Lung (tissue), 12 donors: ENCODE data around the gene GTF3A. TPM values are rescaled to one million over a fixed set of nuclear protein-coding genes. Genes with fewer than 3 reads are reported as not detected.

ENCODE experiments used
- ATAC-seq: fragments of 200-7000 bp; cut with Tn5 transposase; one replicate; pipeline ENCODE4 v1.9.1; 2020; ENCODE audit warnings: moderate number of reproducible peaks; ENCODE audit not compliant: insufficient read depth, low FRiP score
- DNase-seq, 3 donors: peaks; one replicate each; pipeline ENCODE4 v3.0.0-alpha.2; 2013 to 2017
- H3K27ac ChIP-seq, 2 donors: one replicate each; pipeline ENCODE4 v1.5.1; 2013; ENCODE audit warnings: mild to moderate bottlenecking in 2 of 2, moderate library complexity in 2 of 2, control low read depth in 1 of 2, inconsistent platforms in 1 of 2, low read depth in 1 of 2, low read length in 1 of 2
- H3K27me3 ChIP-seq, 3 donors: one replicate each; pipeline ENCODE4 v1.5.1; 2013; ENCODE audit warnings: low read length in 2 of 3; ENCODE audit not compliant: control insufficient read depth in 3 of 3, insufficient read depth in 3 of 3
- H3K36me3 ChIP-seq, 4 donors: one replicate each; pipeline ENCODE4 v1.5.1; 2013; ENCODE audit warnings: low read length in 4 of 4, mild to moderate bottlenecking in 1 of 4, moderate library complexity in 1 of 4; ENCODE audit not compliant: control insufficient read depth in 4 of 4, insufficient read depth in 4 of 4
- H3K4me1 ChIP-seq, 5 donors: one replicate each; pipeline ENCODE4 v1.5.1; 2013; ENCODE audit warnings: low read length in 5 of 5, mild to moderate bottlenecking in 2 of 5, moderate library complexity in 1 of 5; ENCODE audit not compliant: control insufficient read depth in 5 of 5, insufficient read depth in 5 of 5
- H3K4me3 ChIP-seq: one replicate; pipeline ENCODE4 v1.5.1; 2013; ENCODE audit warnings: mild to moderate bottlenecking, control low read depth, moderate library complexity
- H3K9ac ChIP-seq, 2 donors: one replicate each; pipeline ENCODE4 v1.5.1; 2013; ENCODE audit warnings: low read length in 2 of 2, control low read depth in 1 of 2; ENCODE audit not compliant: insufficient read depth in 1 of 2
- H3K9me3 ChIP-seq, 4 donors: one replicate each; pipeline ENCODE4 v1.5.1; 2013; ENCODE audit warnings: low read length in 3 of 4, mild to moderate bottlenecking in 1 of 4, moderate library complexity in 1 of 4; ENCODE audit not compliant: control insufficient read depth in 4 of 4, insufficient read depth in 3 of 4
- CTCF ChIP-seq: IDR thresholded peaks from 2 replicates; pipeline ENCODE4 v1.5.1; 2012; ENCODE audit warnings: mild to moderate bottlenecking; ENCODE audit errors: control extremely low read depth, extremely low read depth
- WGBS, 2 donors: extraction: QIAGEN DNeasy Blood & Tissue Kit; methylation state at CpG; one replicate each; pipeline ENCODE4 v1.1.7; 2013; 5-methylcytosine and 5-hydroxymethylcytosine counted together
- polyA plus RNA-seq, 2 donors: library from polyadenylated mRNA; stranded (reverse); fragments of 200-250 nt; gene quantifications; one replicate each; pipeline ENCODE4 v1.2.1, GENCODE V29; 2013
- total RNA-seq, 2 donors: library from RNA; depleted of rRNA in 1 of 2; stranded (reverse); fragments of >200 nt in 1 of 2; gene quantifications; one replicate each; pipeline ENCODE4 v1.2.1, GENCODE V29; 2014 to 2021
- donor health status: control.
- donor health status: control.
- donor health status: Bipolar disorder and iron deficiency.
- donor health status: healthy.
- donor health status: DM: yes; HTN: yes; CAD: no.

GTF3A gene
- total and polyA plus RNA-seq, 4 donors: 38.2 to 241 (median 111) TPM

DNA sequence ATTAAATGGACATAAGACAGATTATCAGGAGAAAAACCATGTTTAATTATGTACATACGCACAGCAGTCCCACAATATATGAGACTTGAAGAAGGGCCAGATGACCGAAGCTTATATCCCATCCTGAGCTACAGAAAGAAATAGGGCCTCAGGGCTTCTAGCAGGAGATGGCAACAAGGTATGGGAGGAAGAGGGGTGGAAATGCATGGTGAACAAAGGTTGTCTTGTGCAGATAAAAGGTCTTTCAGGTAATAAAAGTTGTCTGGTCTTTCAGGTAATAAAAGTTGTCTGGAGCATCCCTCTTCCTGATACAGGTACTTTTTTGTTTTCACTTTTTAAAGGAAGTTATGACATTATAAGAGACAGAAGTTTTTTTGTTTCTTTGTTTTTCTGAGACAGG, 15.4 kb upstream of the GTF3A start:
- ATAC-seq (no peak), DNase-seq (no peak)
- H3K27ac ChIP-seq: no peak overlapping the region
- no peak overlapping the region for H3K9ac ChIP-seq
- WGBS, 2 donors: 90 to 92% methylated on average over 2 of the region's 2 CpGs
- no peak overlapping the region for H3K4me3 ChIP-seq
- peaks cover 0 to 4% (median 0%) of the 10 kb centered on the region in 5 donors for H3K4me1 ChIP-seq
- no peaks in the 10 kb centered on the region for H3K36me3 ChIP-seq
- H3K27me3 ChIP-seq: no peaks in the 10 kb centered on the region
- no peak for TF ChIP-seq CTCF
- no peaks in the 10 kb centered on the region for H3K9me3 ChIP-seq

GRCh38 chr13:27411341-27411740, 13.1 kb upstream of the GTF3A start:
- Histone ChIP-seq H3K4me3 (no peak overlapping the region), H3K27ac (no peak overlapping the region), H3K9ac (no peak overlapping the region), H3K27me3 (no peaks in the 10 kb centered on the region), H3K4me1 (no peaks in the 10 kb centered on the region), H3K9me3 (no peaks in the 10 kb centered on the region), H3K36me3 (no peaks in the 10 kb centered on the region)
- 72 to 83% methylated on average over 3 of the region's 3 CpGs for WGBS, 2 donors
- ATAC-seq: no peak
- no peak for DNase-seq
- no peak for TF ChIP-seq CTCF

GRCh38 chr13:27415116-27415515, 9.3 kb upstream of the GTF3A start:
- no peak for TF ChIP-seq CTCF
- H3K36me3 ChIP-seq: no peaks in the 10 kb centered on the region
- ATAC-seq (no peak), DNase-seq (no peak)
- no peaks in the 10 kb centered on the region for H3K9me3 ChIP-seq
- no peak overlapping the region for H3K27ac ChIP-seq
- no peak overlapping the region for H3K9ac ChIP-seq
- H3K27me3 ChIP-seq: peaks cover 0 to 5% (median 3%) of the 10 kb centered on the region in 3 donors
- 80% methylated on average over 1 of the region's 1 CpG for WGBS, 2 donors
- H3K4me3 ChIP-seq: no peak overlapping the region
- no peaks in the 10 kb centered on the region for H3K4me1 ChIP-seq

- H3K9ac ChIP-seq: no peak overlapping the region
- ATAC-seq: no peak
- no peak for TF ChIP-seq CTCF
- no peak for DNase-seq
- no peaks in the 10 kb centered on the region for H3K36me3 ChIP-seq
- H3K4me1 ChIP-seq: peaks cover 0 to 3% (median 0%) of the 10 kb centered on the region in 5 donors
- no peak overlapping the region for H3K27ac ChIP-seq
- peaks cover 0 to 5% (median 3%) of the 10 kb centered on the region in 3 donors for H3K27me3 ChIP-seq
- H3K4me3 ChIP-seq: no peak overlapping the region
- WGBS, 2 donors: 92 to 100% methylated on average over 1 of the region's 1 CpG
- H3K9me3 ChIP-seq: no peaks in the 10 kb centered on the region
These were observed 5.1 kb upstream of the GTF3A start for GRCh38 chr13:27419328-27419727.
